Tibial nerve (tissue), 4 donors: ENCODE results near the gene MLLT6. TPM values are rescaled to one million over a fixed set of nuclear protein-coding genes. Genes with fewer than 3 reads are reported as not detected.

Experiments used
- DNase-seq, 2 donors: peaks; one replicate each; pipeline ENCODE4 v3.0.0-alpha.2; 2019; ENCODE audit warnings: low spot score in 2 of 2
- H3K27ac ChIP-seq, 4 donors: fragments of 200-600 bp; sonication (generic) in 3 of 4; one replicate each; pipeline ENCODE4 v1.5.1; 2017 to 2019; ENCODE audit warnings: mild to moderate bottlenecking in 1 of 4
- H3K27me3 ChIP-seq, 2 donors: fragments of 200-600 bp; sonication (generic) in 1 of 2; one replicate each; pipeline versions ENCODE4 v1.5.1 to v1.6.0; 2017 to 2019
- H3K36me3 ChIP-seq, 3 donors: fragments of 200-600 bp; sonication (generic); one replicate each; pipeline ENCODE4 v1.5.1; 2018 to 2019
- H3K4me1 ChIP-seq, 4 donors: fragments of 200-600 bp; sonication (generic) in 3 of 4; one replicate each; pipeline ENCODE4 v1.5.1; 2017 to 2019
- H3K4me3 ChIP-seq, 4 donors: fragments of 200-600 bp; sonication (generic) in 3 of 4; one replicate each; pipeline ENCODE4 v1.5.1; 2017 to 2019; ENCODE audit warnings: mild to moderate bottlenecking in 1 of 4, moderate library complexity in 1 of 4
- H3K9me3 ChIP-seq, 4 donors: fragments of 200-600 bp; sonication (generic) in 3 of 4; one replicate each; pipeline ENCODE4 v1.5.1; 2017 to 2019
- CTCF ChIP-seq, 5 experiments: fragments of 200-600 bp in 3 of 5; fragments of 450-650 bp in 2 of 5; sonication (generic) in 3 of 5; IDR thresholded peaks; one replicate each; pipeline ENCODE4 v1.5.1; 2016 to 2019; ENCODE audit warnings: antibody characterized with exemption in 5 of 5, mild to moderate bottlenecking in 3 of 5, moderate library complexity in 2 of 5
- EP300 ChIP-seq, 2 donors: sonication (generic); formaldehyde crosslinking; IDR thresholded peaks; one replicate each; pipeline ENCODE4 v1.6.1; 2017; ENCODE audit warnings: antibody characterized with exemption in 2 of 2, mild to moderate bottlenecking in 1 of 2
- POLR2A ChIP-seq, 2 donors: fragments of 450-650 bp; IDR thresholded peaks; one replicate each; pipeline ENCODE4 v1.6.1; 2017; ENCODE audit warnings: antibody characterized with exemption in 2 of 2, mild to moderate bottlenecking in 2 of 2, moderate library complexity in 2 of 2
- WGBS, 2 donors: methylation state at CpG; one replicate each; pipeline ENCODE4 v1.1.5; 2018; 5-methylcytosine and 5-hydroxymethylcytosine counted together
- total RNA-seq, 4 donors: library from RNA; depleted of rRNA; stranded (reverse); fragments of >200 nt; gene quantifications; one replicate each; pipeline ENCODE4 v1.1.0, GENCODE V29; 2016

MLLT6 gene
- total RNA-seq, 4 donors from 2014 or later, result 83.9 to 185 (median 116) TPM

- TF ChIP-seq CTCF (IDR thresholded peaks at IDR 0.05), result no peak
- TF ChIP-seq EP300 (IDR thresholded peaks at IDR 0.05), result no peak
- no peak for TF ChIP-seq POLR2A (IDR thresholded peaks at IDR 0.05)
- WGBS, 2 donors, result 66 to 67% methylated on average over 13 of the region's 13 CpGs
- Histone ChIP-seq H3K4me1 (peaks cover 0 to 17% (median 9%) of the 10 kb centered on the region in 4 donors), H3K4me3 (no peak overlapping the region), H3K27me3 (no peaks in the 10 kb centered on the region), H3K36me3 (peaks cover 0 to 75% (median 0%) of the 10 kb centered on the region in 3 donors), H3K9me3 (no peaks in the 10 kb centered on the region), H3K27ac (no peak overlapping the region)
- DNase-seq, result no peak
These were observed 5.0 kb downstream of the MLLT6 start for GRCh38 chr17:38709864-38710603.

GRCh38 chr17:38710604-38710962 is 5.5 kb downstream of the MLLT6 start:
- no peak overlapping the region for H3K27ac ChIP-seq
- H3K36me3 ChIP-seq, result peaks cover 0 to 80% (median 1%) of the 10 kb centered on the region in 3 donors
- TF ChIP-seq POLR2A (IDR thresholded peaks at IDR 0.05) (no peak), EP300 (IDR thresholded peaks at IDR 0.05) (no peak), CTCF (IDR thresholded peaks at IDR 0.05) (no peak)
- H3K4me3 ChIP-seq, result no peak overlapping the region
- no peak for DNase-seq
- H3K4me1 ChIP-seq, result peaks cover 0 to 17% (median 9%) of the 10 kb centered on the region in 4 donors
- no peaks in the 10 kb centered on the region for H3K9me3 ChIP-seq
- 95 to 98% methylated on average over 3 of the region's 3 CpGs for WGBS, 2 donors
- no peaks in the 10 kb centered on the region for H3K27me3 ChIP-seq

GRCh38 chr17:38710985-38711384 is 5.9 kb downstream of the MLLT6 start:
- DNase-seq, result no peak
- WGBS, 2 donors, result 77 to 87% methylated on average over 5 of the region's 5 CpGs
- H3K36me3 ChIP-seq, result peaks cover 0 to 84% (median 5%) of the 10 kb centered on the region in 3 donors

GRCh38 chr17:38711792-38712571 is 6.9 kb downstream of the MLLT6 start:
- H3K36me3 ChIP-seq, result peaks cover 2 to 94% (median 15%) of the 10 kb centered on the region in 3 donors
- H3K27me3 ChIP-seq, result no peaks in the 10 kb centered on the region
- DNase-seq, result no peak
- 68 to 70% methylated on average over 26 of the region's 26 CpGs for WGBS, 2 donors
- H3K9me3 ChIP-seq, result no peaks in the 10 kb centered on the region
- H3K27ac ChIP-seq, result no peak overlapping the region
- H3K4me1 ChIP-seq, result peaks cover 0 to 8% (median 3%) of the 10 kb centered on the region in 4 donors
- no peak for TF ChIP-seq POLR2A (IDR thresholded peaks at IDR 0.05)
- TF ChIP-seq EP300 (IDR thresholded peaks at IDR 0.05), result no peak
- TF ChIP-seq CTCF (IDR thresholded peaks at IDR 0.05), result no peak
- no peak overlapping the region for H3K4me3 ChIP-seq

More at GRCh38 chr17:38710985-38711384, 5.9 kb downstream of the MLLT6 start:
- no peak for TF ChIP-seq POLR2A (IDR thresholded peaks at IDR 0.05)
- no peak for TF ChIP-seq EP300 (IDR thresholded peaks at IDR 0.05)
- TF ChIP-seq CTCF (IDR thresholded peaks at IDR 0.05), result no peak
- Histone ChIP-seq H3K4me1 (peaks cover 0 to 17% (median 9%) of the 10 kb centered on the region in 4 donors), H3K4me3 (no peak overlapping the region), H3K27ac (no peak overlapping the region), H3K27me3 (no peaks in the 10 kb centered on the region), H3K9me3 (no peaks in the 10 kb centered on the region)

- Histone ChIP-seq H3K27ac (no peak overlapping the region), H3K27me3 (no peaks in the 10 kb centered on the region), H3K4me1 (peaks cover 0 to 2% (median 0%) of the 10 kb centered on the region in 4 donors), H3K9me3 (no peaks in the 10 kb centered on the region), H3K36me3 (peaks cover 3 to 96% (median 15%) of the 10 kb centered on the region in 3 donors), H3K4me3 (no peak overlapping the region)
- no peak for DNase-seq
- WGBS, 2 donors, result 92 to 93% methylated on average over 10 of the region's 10 CpGs
- TF ChIP-seq EP300 (IDR thresholded peaks at IDR 0.05) (no peak), CTCF (IDR thresholded peaks at IDR 0.05) (no peak), POLR2A (IDR thresholded peaks at IDR 0.05) (no peak)
These were observed 7.5 kb downstream of the MLLT6 start for GRCh38 chr17:38712593-38712992.
